ENCODE data around the gene BCAS3.

BCAS3 gene

GRCh38 chr17:60941571-60941970 lies 263.9 kb downstream of the BCAS3 start:
- Histone ChIP-seq H3F3A (ENCODE audit: control insufficient read depth, insufficient read depth) (no peaks in the 10 kb centered on the region), H3K27ac (ENCODE audit: low read depth, low read length) (no peak overlapping the region), H3K9me3 (ENCODE audit: control insufficient read depth, insufficient read depth, low read length) (no peaks in the 10 kb centered on the region), H3K4me1 (ENCODE audit: control insufficient read depth, low read length) (no peaks in the 10 kb centered on the region), H3K4me3 (ENCODE audit: low read length) (no peak overlapping the region), H3K4me2 (ENCODE audit: low read length) (no peak overlapping the region), H3K9me2 (replicated peaks; ENCODE audit: control insufficient read depth, low read length) (no peaks in the 10 kb centered on the region), H3K36me3 (ENCODE audit: control insufficient read depth, low read length) (no peaks in the 10 kb centered on the region), H3K79me2 (ENCODE audit: control insufficient read depth, low read length) (no peaks in the 10 kb centered on the region), H4K20me1 (ENCODE audit: control insufficient read depth, insufficient read depth, low read depth, low read length) (no peaks in the 10 kb centered on the region), H3K27me3 (ENCODE audit: control insufficient read depth, low read length) (0 out of 2 replicates have a peak, but pooled peaks cover 2% of the 10 kb centered on the region)
- TF ChIP-seq EZH2phosphoT487 (IDR thresholded peaks at IDR 0.05; ENCODE audit: borderline replicate concordance, low read length): no peak
- no peak for TF ChIP-seq CTCF (IDR thresholded peaks at IDR 0.05; ENCODE audit: low read depth, low read length, poor library complexity, severe bottlenecking)

- H3K27me3 ChIP-seq (ENCODE audit: control insufficient read depth, low read length): 0 out of 2 replicates have a peak, but pooled peaks cover 2% of the 10 kb centered on the region
- no peaks in the 10 kb centered on the region for H3F3A ChIP-seq (ENCODE audit: control insufficient read depth, insufficient read depth)
- H3K4me2 ChIP-seq (ENCODE audit: low read length): no peak overlapping the region
- no peak for TF ChIP-seq CTCF (IDR thresholded peaks at IDR 0.05; ENCODE audit: low read depth, low read length, poor library complexity, severe bottlenecking)
- TF ChIP-seq EZH2phosphoT487 (IDR thresholded peaks at IDR 0.05; ENCODE audit: borderline replicate concordance, low read length): no peak
- H3K4me1 ChIP-seq (ENCODE audit: control insufficient read depth, low read length): no peaks in the 10 kb centered on the region
- no peak overlapping the region for H3K27ac ChIP-seq (ENCODE audit: low read depth, low read length)
- no peaks in the 10 kb centered on the region for H3K9me2 ChIP-seq (replicated peaks; ENCODE audit: control insufficient read depth, low read length)
- no peaks in the 10 kb centered on the region for H3K79me2 ChIP-seq (ENCODE audit: control insufficient read depth, low read length)
- H3K4me3 ChIP-seq (ENCODE audit: low read length): no peak overlapping the region
- H3K36me3 ChIP-seq (ENCODE audit: control insufficient read depth, low read length): no peaks in the 10 kb centered on the region
- no peaks in the 10 kb centered on the region for H3K9me3 ChIP-seq (ENCODE audit: control insufficient read depth, insufficient read depth, low read length)
- no peaks in the 10 kb centered on the region for H4K20me1 ChIP-seq (ENCODE audit: control insufficient read depth, insufficient read depth, low read depth, low read length)
These were observed 267.1 kb downstream of the BCAS3 start for GRCh38 chr17:60944751-60945150.

GRCh38 chr17:60947100-60947499 lies 269.4 kb downstream of the BCAS3 start:
- Histone ChIP-seq H3K36me3 (ENCODE audit: control insufficient read depth, low read length) (no peaks in the 10 kb centered on the region), H3K9me2 (replicated peaks; ENCODE audit: control insufficient read depth, low read length) (no peaks in the 10 kb centered on the region), H3F3A (ENCODE audit: control insufficient read depth, insufficient read depth) (no peaks in the 10 kb centered on the region), H3K27ac (ENCODE audit: low read depth, low read length) (no peak overlapping the region), H3K4me2 (ENCODE audit: low read length) (no peak overlapping the region), H3K79me2 (ENCODE audit: control insufficient read depth, low read length) (no peaks in the 10 kb centered on the region), H4K20me1 (ENCODE audit: control insufficient read depth, insufficient read depth, low read depth, low read length) (no peaks in the 10 kb centered on the region), H3K27me3 (ENCODE audit: control insufficient read depth, low read length) (0 out of 2 replicates have a peak, but pooled peaks cover 2% of the 10 kb centered on the region), H3K9me3 (ENCODE audit: control insufficient read depth, insufficient read depth, low read length) (no peaks in the 10 kb centered on the region), H3K4me3 (ENCODE audit: low read length) (no peak overlapping the region), H3K4me1 (ENCODE audit: control insufficient read depth, low read length) (no peaks in the 10 kb centered on the region)
- TF ChIP-seq EZH2phosphoT487 (IDR thresholded peaks at IDR 0.05; ENCODE audit: borderline replicate concordance, low read length) (no peak), CTCF (IDR thresholded peaks at IDR 0.05; ENCODE audit: low read depth, low read length, poor library complexity, severe bottlenecking) (no peak)

Data from DOHH2 (cell line).